Globus pallidus (tissue), 1 donor: ENCODE data around the gene TMC2.
"Not testable (repeated sequence)": the region's sequence is repeated elsewhere in the genome, so short reads cannot be mapped to it uniquely, and the experiment has no call there.

Source experiments
- DNase-seq: peaks from one replicate; pipeline ENCODE4 v3.0.0-alpha.2; 2015; ENCODE audit warnings: low spot score

The TMC2 gene

DNA sequence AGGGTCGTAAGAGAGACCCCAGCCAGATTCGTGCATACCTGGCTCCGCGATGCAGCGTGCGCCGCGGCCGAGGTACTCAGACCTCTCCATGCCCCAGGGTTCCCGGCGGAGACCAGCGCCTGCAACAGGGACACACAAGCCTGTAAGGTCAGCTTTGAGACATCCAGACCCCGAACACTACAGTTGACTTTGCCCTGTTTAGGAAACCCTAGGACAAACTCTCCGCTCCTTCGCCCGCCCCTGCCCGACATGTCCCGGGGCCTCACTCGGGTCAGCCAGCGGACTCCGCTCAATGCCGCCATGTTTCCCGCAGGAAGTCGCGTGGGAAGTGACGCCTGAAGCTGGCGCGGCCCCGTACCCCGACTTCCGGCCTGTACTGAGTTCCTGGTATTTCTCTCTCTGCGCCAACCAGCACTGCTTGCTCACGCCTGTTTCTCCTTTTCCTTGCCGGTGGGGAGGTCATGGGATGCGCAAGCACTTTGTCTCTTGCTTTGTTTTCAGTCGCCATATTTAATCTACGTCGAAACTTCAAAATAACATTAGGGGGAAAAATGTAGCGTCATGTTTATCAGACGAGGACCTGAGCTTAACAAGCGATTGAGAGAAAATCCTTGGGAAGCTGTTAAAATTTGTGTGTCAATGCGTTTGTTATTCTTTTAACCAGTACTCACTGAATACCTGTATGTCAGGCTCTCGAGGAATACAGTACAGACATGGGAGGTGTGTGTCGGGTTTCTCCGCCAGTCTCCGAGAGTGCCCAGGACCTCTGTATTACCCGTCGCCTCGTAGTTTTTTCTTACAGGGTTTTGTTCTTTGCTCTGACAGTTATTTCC lies 127.7 kb downstream of the TMC2 start, which contains the start of gene IDH3B:
IDH3B (minus strand) TSS at position 330 of the 833 bp plus-strand sequence; CDS start at position 302, 28 bp downstream.
- peak; percentile 89 for DNase-seq

DNA sequence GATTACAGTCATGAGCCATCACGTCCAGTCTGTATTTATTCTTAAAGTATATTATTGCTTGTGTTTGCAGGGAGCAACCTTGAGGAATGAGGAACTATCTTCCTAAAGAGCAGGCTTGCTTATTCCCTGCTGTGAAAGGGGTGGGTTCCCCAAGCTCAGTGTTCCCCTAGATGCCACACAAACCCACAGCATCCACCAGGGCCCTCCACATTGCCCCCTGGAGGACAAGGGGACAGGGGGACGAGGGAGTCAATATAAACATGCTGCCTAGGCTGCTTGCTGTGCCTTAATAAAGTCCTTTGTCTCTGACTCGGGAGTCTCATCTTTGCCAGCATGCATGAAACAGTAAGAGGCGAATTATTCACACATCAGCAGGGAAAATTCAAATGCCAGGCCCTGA lies 135.6 kb downstream of the TMC2 start:
- no peak for DNase-seq

GRCh38 chr20:2672446-2672845 lies 136.1 kb downstream of the TMC2 start:
- no peak for DNase-seq

- DNase-seq = no peak
Measured at GRCh38 chr20:2673453-2673852, 137.1 kb downstream of the TMC2 start.

- DNase-seq = no peak
Measured at GRCh38 chr20:2680046-2680445, 143.7 kb downstream of the TMC2 start.

DNA sequence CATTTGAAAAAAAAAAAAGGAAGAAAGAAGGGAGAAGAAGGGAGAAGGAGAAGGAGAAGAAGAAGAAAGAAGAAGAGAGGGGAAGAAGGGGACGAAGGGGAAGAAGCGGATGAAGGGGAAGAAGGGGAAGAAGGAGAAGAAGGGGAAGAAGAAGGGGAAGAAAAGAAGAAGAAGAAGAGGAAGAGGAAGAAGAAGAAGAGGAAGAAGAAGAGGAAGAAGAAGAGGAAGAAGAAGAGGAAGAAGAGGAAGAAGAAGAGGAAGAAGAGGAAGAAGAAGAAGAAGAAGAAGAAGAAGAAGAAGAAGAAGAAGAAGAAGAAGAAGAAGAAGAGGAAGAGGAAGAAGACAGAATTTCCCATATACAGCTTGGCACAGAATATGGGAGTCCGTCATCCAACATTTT lies 145.7 kb downstream of the TMC2 start:
- not testable (repeated sequence) for DNase-seq

DNA sequence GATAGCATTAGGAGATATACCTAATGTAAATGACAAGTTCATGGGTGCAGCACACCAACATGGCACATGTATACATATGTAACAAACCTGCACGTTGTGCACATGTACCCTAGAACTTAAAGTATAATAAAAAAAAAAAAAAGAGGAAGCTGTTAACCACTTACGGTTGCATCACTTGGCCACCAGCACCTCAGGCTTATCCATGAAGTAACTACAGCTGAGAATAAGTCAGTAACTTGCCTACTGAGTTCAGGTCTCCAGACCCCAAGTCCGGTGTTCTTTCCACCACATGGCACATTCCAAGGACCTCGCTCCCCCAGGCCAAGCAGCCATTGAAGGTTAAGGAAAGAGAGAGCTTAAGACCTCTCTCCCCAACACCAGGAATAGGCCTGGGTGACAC lies 148.4 kb downstream of the TMC2 start:
- DNase-seq = not testable (repeated sequence)

DNA sequence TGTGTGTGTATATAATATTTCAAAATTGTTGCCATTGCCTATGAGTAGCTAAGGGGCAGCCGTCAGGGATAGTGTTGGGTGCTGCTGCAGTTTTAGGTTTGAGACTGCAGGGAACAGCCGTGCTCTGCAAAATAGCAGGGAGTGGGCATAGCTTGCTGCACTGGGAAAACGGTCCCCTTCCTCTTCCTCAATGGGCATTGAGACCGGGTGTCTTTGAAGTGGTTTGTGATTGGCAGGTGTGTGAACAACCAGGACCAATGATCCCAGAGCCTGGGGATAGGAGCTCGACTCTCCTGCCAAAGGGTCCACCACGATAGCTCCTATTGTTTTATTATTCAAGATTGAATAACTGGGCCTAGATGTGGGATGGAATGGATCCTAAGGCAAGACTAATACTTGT lies 151.1 kb downstream of the TMC2 start:
- no peak for DNase-seq

- DNase-seq = peak; percentile 51
Measured at GRCh38 chr20:2688041-2688591, 151.7 kb downstream of the TMC2 start.

GRCh38 chr20:2690213-2690612 lies 153.8 kb downstream of the TMC2 start:
- DNase-seq = no peak

GRCh38 chr20:2690718-2691117 lies 154.3 kb downstream of the TMC2 start:
- no peak for DNase-seq

DNA sequence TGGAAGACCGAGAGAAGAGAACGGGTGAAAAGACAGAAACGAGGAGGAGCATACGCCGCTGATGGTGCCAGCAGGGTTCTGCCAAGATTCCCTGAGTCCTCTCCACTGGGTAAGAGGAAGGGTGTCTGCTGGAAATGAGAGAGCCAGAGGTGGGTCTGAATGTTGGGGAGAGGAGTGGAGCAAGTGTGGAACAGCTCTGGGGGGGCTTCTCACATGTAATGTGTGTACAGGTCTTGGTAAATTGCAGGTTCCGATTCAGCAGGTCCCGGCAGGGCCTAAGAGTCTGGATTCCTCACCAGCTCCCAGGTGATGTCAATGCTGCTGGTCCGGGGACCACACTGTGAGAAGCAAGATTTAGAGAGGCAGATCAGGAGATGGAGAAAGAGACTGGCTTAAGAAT lies 154.8 kb downstream of the TMC2 start:
- no peak for DNase-seq
